H1 (cell line): ENCODE data around the gene ATE1. TPM values are rescaled to one million over a fixed set of nuclear protein-coding genes. Genes with fewer than 3 reads are reported as not detected.

ENCODE experiments used
- CTCF ChIA-PET: fragments of 300-600 bp; sonication (Branson Sonifier 250); formaldehyde crosslinking; loops from one replicate; lab custom pipeline; 2021; ENCODE audit not compliant: partially characterized antibody; lab: Charles Lee
- POLR2A ChIA-PET: fragments of 300-600 bp; sonication (Branson Sonifier 250); formaldehyde crosslinking; loops from one replicate; lab custom pipeline; 2021; ENCODE audit warnings: inconsistent platforms; ENCODE audit not compliant: partially characterized antibody; lab: Charles Lee
- DNase-seq, 2 experiments: peaks; one replicate each; pipeline versions ENCODE4 v3.0.0 to v3.0.0-alpha.2; 2010 to 2022; ENCODE audit warnings: low spot score in 2 of 2, low read depth in 1 of 2, mixed read lengths in 1 of 2
- FAIRE-seq: peaks from 2 replicates; lab custom pipeline; 2011; peaks lifted over from hg19 to GRCh38; lab: Jason Lieb, UNC
- H2AFZ ChIP-seq: 2 replicates; pipeline ENCODE4 v1.8.1; 2012; ENCODE audit warnings: low read length, inconsistent platforms
- H2AK5ac ChIP-seq: 2 replicates; pipeline ENCODE4 v1.6.1; 2013; ENCODE audit warnings: low read depth, low read length
- H2BK120ac ChIP-seq: replicated peaks from 2 replicates; pipeline ENCODE3; 2013; ENCODE audit warnings: low read depth, low read length, inconsistent platforms
- H2BK12ac ChIP-seq: 2 replicates; pipeline ENCODE4 v1.6.1; 2013; ENCODE audit warnings: low read depth, low read length
- H2BK15ac ChIP-seq: 2 replicates; pipeline ENCODE4 v1.6.1; 2013; ENCODE audit warnings: low read length
- H2BK20ac ChIP-seq: 2 replicates; pipeline ENCODE4 v1.6.1; 2013; ENCODE audit warnings: low read length
- H2BK5ac ChIP-seq: 2 replicates; pipeline ENCODE4 v1.6.1; 2013; ENCODE audit warnings: low read depth, low read length
- H3K14ac ChIP-seq: 2 replicates; pipeline ENCODE4 v1.6.1; 2013; ENCODE audit warnings: inconsistent platforms; ENCODE audit not compliant: insufficient read length
- H3K18ac ChIP-seq: 2 replicates; pipeline ENCODE4 v1.6.1; 2013; ENCODE audit warnings: low read length; ENCODE audit errors: extremely low read depth
- H3K23ac ChIP-seq: 2 replicates; pipeline ENCODE4 v1.6.1; 2013; ENCODE audit warnings: inconsistent platforms; ENCODE audit not compliant: insufficient read length
- H3K23me2 ChIP-seq: 2 replicates; pipeline ENCODE4 v1.6.1; 2013; ENCODE audit warnings: low read depth, low read length
- H3K27ac ChIP-seq: 2 replicates; pipeline ENCODE4 v1.6.1; 2011; ENCODE audit warnings: low read depth, low read length, inconsistent platforms
- H3K27me3 ChIP-seq, 4 experiments: replicated peaks in 1 of 4; 1 replicate in 1 of 4; 2 replicates in 3 of 4; pipeline versions ENCODE4 v1.6.1 to v1.8.1; 2011 to 2013; ENCODE audit warnings: low read length in 3 of 4, mild to moderate bottlenecking in 3 of 4, inconsistent platforms in 2 of 4, mixed read lengths in 2 of 4, moderate library complexity in 1 of 4; ENCODE audit not compliant: control insufficient read depth in 3 of 4, insufficient read depth in 3 of 4; ENCODE audit errors: extremely low read depth in 1 of 4
- H3K36me3 ChIP-seq, 4 experiments: 2 replicates each; pipeline versions ENCODE4 v1.6.1 to v1.8.1; 2011 to 2013; ENCODE audit warnings: mild to moderate bottlenecking in 4 of 4, low read length in 3 of 4, moderate library complexity in 2 of 4, control low read depth in 1 of 4, inconsistent platforms in 1 of 4; ENCODE audit not compliant: insufficient read depth in 4 of 4, control insufficient read depth in 2 of 4
- H3K4ac ChIP-seq: replicated peaks from 2 replicates; pipeline ENCODE3; 2013; ENCODE audit warnings: low read length, low read depth, mixed read lengths, inconsistent platforms; ENCODE audit not compliant: insufficient read length
- H3K4me1 ChIP-seq, 4 experiments: replicated peaks in 1 of 4; 1 replicate in 1 of 4; 2 replicates in 3 of 4; pipeline versions ENCODE4 v1.6.1 to v1.8.1; 2011 to 2013; ENCODE audit warnings: low read length in 3 of 4, inconsistent platforms in 2 of 4, mixed read lengths in 1 of 4; ENCODE audit not compliant: insufficient read depth in 4 of 4, control insufficient read depth in 3 of 4
- H3K4me2 ChIP-seq, 2 experiments: 2 replicates each; pipeline versions ENCODE4 v1.6.1 to v1.8.1; 2011 to 2013; ENCODE audit warnings: low read depth in 2 of 2, low read length in 2 of 2, control low read depth in 1 of 2, inconsistent platforms in 1 of 2, mild to moderate bottlenecking in 1 of 2; ENCODE audit not compliant: insufficient read depth in 1 of 2
- H3K4me3 ChIP-seq, 4 experiments: fragments of 200-600, 300-600 bp in 1 of 4; sonication (generic), shearing (Covaris generic), sonication (Bioruptor Twin) in 1 of 4; 2 replicates each; pipeline versions ENCODE4 v1.5.1 to v1.8.1; 2011 to 2016; ENCODE audit warnings: low read length in 4 of 4, low read depth in 3 of 4, control low read depth in 2 of 4, inconsistent platforms in 2 of 4, mild to moderate bottlenecking in 2 of 4, mixed read lengths in 1 of 4, moderate library complexity in 1 of 4; ENCODE audit not compliant: insufficient read depth in 2 of 4; ENCODE audit errors: extremely low read depth in 1 of 4
- H3K56ac ChIP-seq: replicated peaks from 2 replicates; pipeline ENCODE3; 2013; ENCODE audit warnings: low read depth, mild to moderate bottlenecking, mixed read lengths, low read length, inconsistent platforms; ENCODE audit not compliant: insufficient read length
- H3K79me1 ChIP-seq: 2 replicates; pipeline ENCODE4 v1.6.1; 2013; ENCODE audit warnings: low read depth, low read length, control low read depth
- H3K79me2 ChIP-seq, 2 experiments: 2 replicates each; pipeline versions ENCODE4 v1.6.1 to v1.8.1; 2012 to 2013; ENCODE audit warnings: low read length in 2 of 2, mild to moderate bottlenecking in 2 of 2, inconsistent platforms in 1 of 2; ENCODE audit not compliant: insufficient read depth in 2 of 2, control insufficient read depth in 1 of 2
- H3K9ac ChIP-seq, 4 experiments: replicated peaks in 1 of 4; 1 replicate in 1 of 4; 2 replicates in 3 of 4; pipeline versions ENCODE4 v1.6.1 to v1.8.1; 2011 to 2013; ENCODE audit warnings: low read depth in 3 of 4, low read length in 3 of 4, control low read depth in 2 of 4, mild to moderate bottlenecking in 2 of 4, moderate library complexity in 2 of 4, inconsistent platforms in 1 of 4; ENCODE audit errors: extremely low read depth in 1 of 4
- H3K9me3 ChIP-seq, 2 experiments: 2 replicates each; pipeline versions ENCODE4 v1.6.1 to v1.8.1; 2012 to 2013; ENCODE audit warnings: mild to moderate bottlenecking in 2 of 2, moderate library complexity in 2 of 2, control low read depth in 1 of 2, inconsistent platforms in 1 of 2, low read depth in 1 of 2, low read length in 1 of 2, mixed read lengths in 1 of 2; ENCODE audit not compliant: insufficient read depth in 2 of 2
- H4K20me1 ChIP-seq, 2 experiments: replicated peaks in 1 of 2; 2 replicates each; pipeline versions ENCODE3 to v1.8.1; 2011 to 2013; ENCODE audit warnings: inconsistent platforms in 2 of 2, low read length in 2 of 2, mild to moderate bottlenecking in 1 of 2; ENCODE audit not compliant: insufficient read depth in 2 of 2, control insufficient read depth in 1 of 2
- H4K5ac ChIP-seq: 2 replicates; pipeline ENCODE4 v1.6.1; 2013; ENCODE audit warnings: low read length, low read depth, mixed read lengths, inconsistent platforms; ENCODE audit not compliant: insufficient read length
- H4K8ac ChIP-seq: 2 replicates; pipeline ENCODE4 v1.8.0; 2013; ENCODE audit warnings: mild to moderate bottlenecking, moderate library complexity, low read length, inconsistent platforms; ENCODE audit not compliant: insufficient read depth; ENCODE audit errors: extremely low read depth
- H4K91ac ChIP-seq: replicated peaks from 2 replicates; pipeline ENCODE3; 2013; ENCODE audit warnings: low read length, mixed read lengths, inconsistent platforms; ENCODE audit not compliant: insufficient read length
- CTBP2 ChIP-seq: IDR thresholded peaks from 2 replicates; pipeline ENCODE4 v1.7.0; 2011; ENCODE audit warnings: borderline replicate concordance, mild to moderate bottlenecking, moderate library complexity, mixed read lengths, low read length; ENCODE audit not compliant: insufficient read depth, insufficient read length
- EP300 ChIP-seq, 2 experiments: IDR thresholded peaks; 1 replicate in 1 of 2; 2 replicates in 1 of 2; pipeline ENCODE4 v1.6.1; 2011 to 2012; ENCODE audit warnings: low read depth in 2 of 2, low read length in 2 of 2, mild to moderate bottlenecking in 2 of 2, borderline replicate concordance in 1 of 2, inconsistent platforms in 1 of 2, moderate library complexity in 1 of 2
- GABPA ChIP-seq: IDR thresholded peaks from 2 replicates; pipeline ENCODE4 v1.6.1; 2011; ENCODE audit warnings: mild to moderate bottlenecking, low read length, moderate library complexity, borderline replicate concordance; ENCODE audit not compliant: insufficient read depth
- GTF2F1 ChIP-seq: IDR thresholded peaks from 2 replicates; pipeline ENCODE4 v1.6.1; 2012; ENCODE audit warnings: low read depth, low read length, improper control_type of control experiment, borderline replicate concordance
- RFX5 ChIP-seq: IDR thresholded peaks from 2 replicates; pipeline ENCODE4 v1.6.1; 2011; ENCODE audit warnings: low read depth, low read length, improper control_type of control experiment, borderline replicate concordance
- TAF1 ChIP-seq: IDR thresholded peaks from 2 replicates; pipeline ENCODE4 v1.6.1; 2011; ENCODE audit warnings: mild to moderate bottlenecking, low read depth, low read length
- TEAD4 ChIP-seq: IDR thresholded peaks from 2 replicates; pipeline ENCODE4 v1.6.1; 2012; ENCODE audit warnings: low read depth, low read length, inconsistent platforms, mixed read lengths
- WGBS, 2 experiments: shearing (Covaris generic) in 1 of 2; methylation state at CpG; one replicate each; pipeline versions ENCODE4 v1.1.6 to v1.1.7; 2013 to 2015; ENCODE audit warnings: low lambda C conversion rate in 2 of 2, mixed read lengths in 2 of 2, inconsistent platforms in 1 of 2, low coverage in 1 of 2, missing lambda C conversion rate in 1 of 2; ENCODE audit not compliant: insufficient replicate concordance in 2 of 2, insufficient coverage in 1 of 2, insufficient read length in 1 of 2; ENCODE audit errors: extremely low coverage in 1 of 2, missing lambda C conversion rate in 1 of 2; 5-methylcytosine and 5-hydroxymethylcytosine counted together
- polyA plus RNA-seq, 7 experiments: library from polyadenylated mRNA; depleted of rRNA in 3 of 7; stranded (reverse) in 5 of 7; unstranded in 2 of 7; fragments of >200 nt in 5 of 7; fragments of 200-250 nt in 2 of 7; gene quantifications; 1 replicate in 5 of 7; 2 replicates in 1 of 7; 4 replicates in 1 of 7; pipeline versions ENCODE4 v1.2.1 to v1.2.3, GENCODE V29; 2011 to 2013; ENCODE audit warnings: missing spikeins in 2 of 7, mixed read lengths in 2 of 7
- total RNA-seq: library from RNA; stranded (reverse); fragmentation: NEBNext Ultra II Directional; extraction: Animal tissue kit (Norgen Biotek cat#: 25700); gene quantifications from 2 replicates; pipeline ENCODE4 v1.2.1, GENCODE V29; 2021

The ATE1 gene
- total and polyA plus RNA-seq, 2 of the 8 experiments (the other 6 are each of a cell fraction or from before 2014, with no cell fraction given) = 8.8 to 26.9 TPM

DNA sequence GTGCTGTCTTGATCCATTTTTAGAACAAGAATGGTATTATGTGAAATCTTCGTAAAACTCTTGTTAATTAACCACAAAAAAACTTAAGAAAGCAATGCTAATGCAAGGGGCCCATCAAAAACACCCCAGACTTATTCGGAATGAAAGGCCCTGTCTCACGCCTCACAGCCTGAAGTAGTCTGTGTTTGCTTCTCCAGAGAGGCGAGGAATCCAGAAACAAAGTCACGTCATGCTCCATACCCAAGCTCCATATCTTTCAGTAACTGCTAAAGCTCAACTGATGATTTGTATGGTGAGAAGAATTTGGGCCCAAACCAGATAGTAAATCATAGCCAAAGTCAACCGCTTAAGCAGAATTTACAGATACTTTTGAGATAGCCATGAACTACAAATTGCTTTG, 155.4 kb downstream of the ATE1 start:
- H3K4me2 ChIP-seq = no peak overlapping the region

More for the DNA sequence above, 155.4 kb downstream of the ATE1 start:
- Histone ChIP-seq H2AFZ (no peak overlapping the region), H3K4me3 (no peak overlapping the region), H3K4ac (no peak overlapping the region), H3K23me2 (no peaks in the 10 kb centered on the region; the same call in 1 of the 2 replicates), H3K14ac (no peak overlapping the region), H3K18ac (no peak overlapping the region), H3K36me3 (no peaks in the 10 kb centered on the region), H2BK20ac (no peak overlapping the region), H3K79me1 (no peaks in the 10 kb centered on the region), H2AK5ac (no peak overlapping the region), H3K9ac (no peak overlapping the region), H4K8ac (no peak overlapping the region), H3K79me2 (no peaks in the 10 kb centered on the region), H3K4me1 (peaks cover 0 to 3% (median 0%) of the 10 kb centered on the region in 4 experiments; a peak in 1 of 7 replicates), H3K23ac (no peak overlapping the region), H2BK120ac (no peak overlapping the region), H3K56ac (no peak overlapping the region), H4K5ac (no peak overlapping the region), H4K91ac (no peak overlapping the region), H2BK15ac (no peak overlapping the region), H3K27me3 (no peaks in the 10 kb centered on the region), H2BK12ac (no peak overlapping the region), H4K20me1 (no peaks in the 10 kb centered on the region), H3K9me3 (no peaks in the 10 kb centered on the region; a peak in 1 of 4 replicates), H2BK5ac (no peak overlapping the region), H3K27ac (no peak overlapping the region)
- DNase-seq (no peak), FAIRE-seq (no peak)
- CTCF ChIA-PET = no interaction called here
- TF ChIP-seq EP300 (IDR thresholded peaks at IDR 0.05; ENCODE audit: borderline replicate concordance in 1 of 2, low read depth in 2 of 2, low read length in 2 of 2) = no peak
- no peak for TF ChIP-seq RFX5
- no peak for TF ChIP-seq TAF1
- no peak for TF ChIP-seq GABPA
- no peak for TF ChIP-seq GTF2F1
- no peak for TF ChIP-seq TEAD4
- no peak for TF ChIP-seq CTBP2
- POLR2A ChIA-PET = interaction anchor here (1.1 kb wide), 1 partner anchor 9 kb away, joined by 5 read pairs; no protein-coding TSS in a partner anchor
- 89% methylated on average over 6 of the region's 6 CpGs; no CpG with 5 or more reads in 1 of the 2 experiments for WGBS, 2 experiments
